Endodermal cell (in vitro differentiated cells): ENCODE results near the gene USP49. TPM values are rescaled to one million over a fixed set of nuclear protein-coding genes. Genes with fewer than 3 reads are reported as not detected.

Source experiments
- DNase-seq: peaks from one replicate; pipeline ENCODE4 v3.0.0-alpha.2; 2017
- H3K27ac ChIP-seq: 2 replicates; pipeline ENCODE4 v1.5.1; 2013; ENCODE audit warnings: mild to moderate bottlenecking, low read depth, low read length, moderate library complexity
- H3K27me3 ChIP-seq: 2 replicates; pipeline ENCODE4 v1.6.1; 2013; ENCODE audit warnings: mild to moderate bottlenecking, low read length, moderate library complexity; ENCODE audit not compliant: insufficient read depth, control insufficient read depth, poor library complexity, severe bottlenecking
- H3K36me3 ChIP-seq: 2 replicates; pipeline ENCODE4 v1.7.0; 2013; ENCODE audit warnings: mild to moderate bottlenecking, low read length, moderate library complexity; ENCODE audit not compliant: control insufficient read depth, insufficient read depth
- H3K4me1 ChIP-seq: one replicate; pipeline ENCODE4 v1.7.0; 2013; ENCODE audit warnings: low read length; ENCODE audit not compliant: control insufficient read depth, insufficient read depth
- H3K4me3 ChIP-seq: 2 replicates; pipeline ENCODE4 v1.5.1; 2013; ENCODE audit warnings: mild to moderate bottlenecking, low read length, moderate library complexity
- H3K9ac ChIP-seq: 2 replicates; pipeline ENCODE4 v1.6.1; 2013; ENCODE audit warnings: mild to moderate bottlenecking, low read length, moderate library complexity; ENCODE audit not compliant: poor library complexity, severe bottlenecking; ENCODE audit errors: extremely low read depth
- H3K9me3 ChIP-seq: 2 replicates; pipeline ENCODE4 v1.6.1; 2013; ENCODE audit warnings: mild to moderate bottlenecking, low read length, moderate library complexity; ENCODE audit not compliant: control insufficient read depth
- H3K27ac Mint-ChIP-seq: 2 replicates; pipeline ENCODE4 v1.8.0; 2020; ENCODE audit warnings: mixed read lengths
- H3K27me3 Mint-ChIP-seq: 2 replicates; pipeline ENCODE4 v1.8.0; 2021; ENCODE audit warnings: mild to moderate bottlenecking, mixed read lengths; ENCODE audit not compliant: insufficient read depth
- H3K36me3 Mint-ChIP-seq: 2 replicates; pipeline ENCODE4 v1.8.0; 2020; ENCODE audit warnings: low read depth, mixed read lengths
- H3K4me1 Mint-ChIP-seq: 2 replicates; pipeline ENCODE4 v1.8.0; 2020; ENCODE audit warnings: mixed read lengths
- H3K4me3 Mint-ChIP-seq: 2 replicates; pipeline ENCODE4 v1.8.0; 2020; ENCODE audit warnings: mild to moderate bottlenecking, moderate library complexity, mixed read lengths
- H3K9me3 Mint-ChIP-seq: 2 replicates; pipeline ENCODE4 v1.8.0; 2020; ENCODE audit warnings: mild to moderate bottlenecking, mixed read lengths
- CTCF ChIP-seq: fragments of 200-600 bp; sonication (generic); conservative IDR thresholded peaks from 2 replicates; pipeline ENCODE4 v1.5.0; 2021; ENCODE audit warnings: antibody characterized with exemption, mild to moderate bottlenecking
- WGBS, 2 experiments: methylation state at CpG; one replicate each; pipeline versions ENCODE4 v1.1.5 to v1.1.7; 2013; ENCODE audit warnings: missing lambda C conversion rate in 2 of 2, mixed read lengths in 1 of 2; ENCODE audit not compliant: insufficient coverage in 1 of 2, insufficient read length in 1 of 2; 5-methylcytosine and 5-hydroxymethylcytosine counted together
- total RNA-seq, 2 donors: library from RNA; stranded (reverse); fragmentation: NEBNext Ultra II Directional in 1 of 2; extraction: Animal tissue kit (Norgen Biotek cat#: 25700) in 1 of 2; gene quantifications; 2 replicates in 1 of 2; 3 replicates in 1 of 2; pipeline ENCODE4 v1.2.1, GENCODE V29; 2021

Gene USP49
- total RNA-seq, 2 donors from 2014 or later = 14.0 to 18.9 TPM

- no peak overlapping the region for H3K27ac ChIP-seq
- Mint-ChIP-seq H3K4me1 (no peaks in the 10 kb centered on the region), H3K36me3 (peaks cover 9% of the 10 kb centered on the region), H3K27ac (no peak overlapping the region), H3K4me3 (no peak overlapping the region), H3K27me3 (no peaks in the 10 kb centered on the region), H3K9me3 (no peaks in the 10 kb centered on the region)
- DNase-seq = peak; percentile 11
- no peaks in the 10 kb centered on the region for H3K4me1 ChIP-seq
- WGBS, 2 experiments = 89 to 100% methylated on average over 1 to 2 of the region's 2 CpGs
- TF ChIP-seq CTCF = no peak
- no peaks in the 10 kb centered on the region for H3K9me3 ChIP-seq
- peaks cover 29% of the 10 kb centered on the region for H3K36me3 ChIP-seq
- H3K4me3 ChIP-seq = no peak overlapping the region
- H3K9ac ChIP-seq = no peak overlapping the region
- no peaks in the 10 kb centered on the region for H3K27me3 ChIP-seq
Observed at GRCh38 chr6:41799559-41799911, 95.6 kb downstream of the USP49 start.

GRCh38 chr6:41798901-41799558, 96.1 kb downstream of the USP49 start:
- H3K4me3 Mint-ChIP-seq = no peak overlapping the region
- H3K36me3 Mint-ChIP-seq = peaks cover 9% of the 10 kb centered on the region
- no peak overlapping the region for H3K27ac ChIP-seq
- H3K4me1 ChIP-seq = no peaks in the 10 kb centered on the region
- no peaks in the 10 kb centered on the region for H3K9me3 ChIP-seq
- no peaks in the 10 kb centered on the region for H3K27me3 Mint-ChIP-seq
- no peaks in the 10 kb centered on the region for H3K27me3 ChIP-seq
- H3K9ac ChIP-seq = no peak overlapping the region
- no peak overlapping the region for H3K27ac Mint-ChIP-seq
- H3K4me1 Mint-ChIP-seq = no peaks in the 10 kb centered on the region
- WGBS, 2 experiments = 94 to 95% methylated on average over 5 to 7 of the region's 7 CpGs
- H3K4me3 ChIP-seq = no peak overlapping the region
- DNase-seq = peak; percentile 13
- peaks cover 31% of the 10 kb centered on the region for H3K36me3 ChIP-seq
- no peak for TF ChIP-seq CTCF
- no peaks in the 10 kb centered on the region for H3K9me3 Mint-ChIP-seq

- no peaks in the 10 kb centered on the region for H3K4me1 ChIP-seq
- no peak for TF ChIP-seq CTCF
- Mint-ChIP-seq H3K9me3 (no peaks in the 10 kb centered on the region), H3K4me1 (no peaks in the 10 kb centered on the region), H3K4me3 (no peak overlapping the region), H3K27ac (no peak overlapping the region), H3K27me3 (no peaks in the 10 kb centered on the region), H3K36me3 (peaks cover 21% of the 10 kb centered on the region)
- no peak overlapping the region for H3K9ac ChIP-seq
- H3K4me3 ChIP-seq = no peak overlapping the region
- H3K27me3 ChIP-seq = no peaks in the 10 kb centered on the region
- peak; percentile 1 for DNase-seq
- H3K27ac ChIP-seq = no peak overlapping the region
- WGBS, 2 experiments = 92 to 93% methylated on average over 1 to 2 of the region's 2 CpGs
- peaks cover 43% of the 10 kb centered on the region for H3K36me3 ChIP-seq
- H3K9me3 ChIP-seq = no peaks in the 10 kb centered on the region
Observed at GRCh38 chr6:41796474-41796873, 98.7 kb downstream of the USP49 start.
